ENCODE measurements around the gene RASAL1.

GRCh38 chr12:113152196-113152834 lies 16.8 kb upstream of the RASAL1 start:
- TF ChIP-seq EZH2 (IDR thresholded peaks at IDR 0.05; ENCODE audit: insufficient read depth, poor library complexity, severe bottlenecking) (no peak), EZH2phosphoT487 (IDR thresholded peaks at IDR 0.05; ENCODE audit: insufficient read depth, low read depth) (no peak)
